Measurements from ENCODE around the gene PRR33. TPM values are rescaled to one million over a fixed set of nuclear protein-coding genes. Genes with fewer than 3 reads are reported as not detected.
A peak's percentile ranks its signal among the peaks of the same experiment; 100 is the strongest.
"Not testable (repeated sequence)": the region's sequence is repeated elsewhere in the genome, so short reads cannot be mapped to it uniquely, and the experiment has no call there.

PRR33 gene
- total RNA-seq, 2 donors from 2014 or later = 0.14 TPM; not detected in 1

- peak; percentile 95 for DNase-seq (ENCODE audit: low spot score)
- intact Hi-C loops (cut with DNase I) = loop anchor here (5.0 to 10.0 kb wide), 4 partner anchors 35 to 1040 kb away; partner anchors contain the start of genes POLR2L (in 1 of the 2), TNNT3 (in 1 of the 2) and TSPAN4 (in 1 of the 2)
Measured at GRCh38 chr11:1882265-1883238, 9.1 kb downstream of the PRR33 start.

GRCh38 chr11:1881442-1882264 is 10.0 kb downstream of the PRR33 start:
- peak; percentile 82 for DNase-seq (ENCODE audit: low spot score)
- intact Hi-C loops (cut with DNase I) = loop anchor here (5.0 to 10.0 kb wide), 4 partner anchors 36 to 1039 kb away; partner anchors contain the start of genes POLR2L (in 1 of the 2), TNNT3 (in 1 of the 2) and TSPAN4 (in 1 of the 2)

DNA sequence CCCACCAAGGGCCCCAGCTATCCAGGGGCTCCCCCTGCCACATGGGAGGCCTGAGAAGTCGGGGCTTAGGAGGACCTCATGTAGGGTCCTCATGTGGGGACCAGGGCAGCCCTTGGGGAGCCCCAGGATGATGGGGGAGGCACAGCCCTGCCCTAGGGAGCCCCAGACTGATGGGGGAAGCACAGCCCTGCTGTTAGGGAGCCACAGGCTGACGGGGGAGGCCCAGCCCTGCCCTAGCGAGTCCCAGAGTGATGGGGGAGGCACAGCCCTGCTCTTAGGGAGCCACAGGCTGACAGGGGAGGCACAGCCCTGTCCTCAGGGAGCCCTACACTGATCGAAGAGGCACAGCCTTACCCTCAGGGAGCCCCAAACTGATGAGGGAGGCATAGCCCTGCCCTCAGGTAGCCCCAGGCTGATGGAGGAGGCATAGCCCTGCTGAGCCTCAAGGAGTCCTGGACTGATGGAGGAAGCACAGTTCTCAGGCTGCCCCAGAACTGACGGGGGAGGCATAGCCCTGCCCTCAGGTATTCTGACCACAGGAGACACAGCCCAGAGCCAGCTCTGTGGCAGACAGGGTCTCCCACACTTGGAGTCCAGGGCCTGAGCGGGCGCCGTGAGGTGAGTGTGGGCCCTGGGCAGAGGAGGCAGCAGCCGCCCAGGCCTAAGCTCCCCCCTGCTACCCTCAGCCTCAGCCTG is 10.8 kb downstream of the PRR33 start:
- peak; percentile 69 for DNase-seq (ENCODE audit: low spot score)
- intact Hi-C loops (cut with DNase I) = loop anchor here (5.0 to 10.0 kb wide), 4 partner anchors 36 to 1039 kb away; partner anchors contain the start of genes POLR2L (in 1 of the 2), TNNT3 (in 1 of the 2) and TSPAN4 (in 1 of the 2)

DNA sequence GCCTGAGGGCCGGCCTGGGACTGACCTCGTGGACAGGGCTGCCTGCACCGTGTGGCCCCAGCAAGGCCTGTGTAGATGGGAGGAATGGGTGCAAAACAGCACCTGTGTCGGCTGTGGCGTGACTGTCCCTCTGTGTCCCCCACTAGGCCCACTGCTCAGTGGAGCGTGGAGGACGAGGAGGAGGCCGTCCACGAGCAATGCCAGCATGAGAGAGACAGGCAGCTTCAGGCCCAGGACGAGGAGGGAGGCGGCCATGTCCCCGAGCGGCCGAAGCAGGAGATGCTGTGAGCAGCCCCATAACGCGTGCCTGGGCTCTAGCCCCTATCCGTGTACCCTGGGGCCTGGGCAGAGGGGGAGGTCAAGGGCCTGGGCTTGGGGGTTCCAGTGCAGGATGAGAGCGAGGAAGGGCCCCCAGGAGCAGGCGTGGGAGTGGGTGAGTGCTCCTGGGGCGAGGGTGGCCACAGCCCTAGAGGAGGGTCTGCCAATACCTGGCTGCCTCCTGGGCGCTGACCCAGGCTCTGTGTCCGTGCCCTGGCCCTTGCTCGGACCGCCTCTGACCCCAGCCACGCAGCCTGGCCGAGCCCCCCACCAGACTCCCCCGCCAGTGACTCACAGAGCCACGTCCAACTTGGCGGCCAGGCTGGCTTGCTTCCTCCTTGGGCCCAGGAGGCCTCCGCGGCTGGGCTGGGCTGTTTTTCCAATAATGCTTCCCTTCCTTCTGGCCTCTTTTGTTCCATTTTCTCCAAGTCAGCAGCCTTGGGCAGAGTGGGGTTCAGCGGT is 11.6 kb downstream of the PRR33 start:
- peak; percentile 95 for DNase-seq (ENCODE audit: low spot score)
- intact Hi-C loops (cut with DNase I) = loop anchor here (5.0 to 10.0 kb wide), 4 partner anchors 37 to 1038 kb away; partner anchors contain the start of genes POLR2L (in 1 of the 2), TNNT3 (in 1 of the 2) and TSPAN4 (in 1 of the 2)

DNA sequence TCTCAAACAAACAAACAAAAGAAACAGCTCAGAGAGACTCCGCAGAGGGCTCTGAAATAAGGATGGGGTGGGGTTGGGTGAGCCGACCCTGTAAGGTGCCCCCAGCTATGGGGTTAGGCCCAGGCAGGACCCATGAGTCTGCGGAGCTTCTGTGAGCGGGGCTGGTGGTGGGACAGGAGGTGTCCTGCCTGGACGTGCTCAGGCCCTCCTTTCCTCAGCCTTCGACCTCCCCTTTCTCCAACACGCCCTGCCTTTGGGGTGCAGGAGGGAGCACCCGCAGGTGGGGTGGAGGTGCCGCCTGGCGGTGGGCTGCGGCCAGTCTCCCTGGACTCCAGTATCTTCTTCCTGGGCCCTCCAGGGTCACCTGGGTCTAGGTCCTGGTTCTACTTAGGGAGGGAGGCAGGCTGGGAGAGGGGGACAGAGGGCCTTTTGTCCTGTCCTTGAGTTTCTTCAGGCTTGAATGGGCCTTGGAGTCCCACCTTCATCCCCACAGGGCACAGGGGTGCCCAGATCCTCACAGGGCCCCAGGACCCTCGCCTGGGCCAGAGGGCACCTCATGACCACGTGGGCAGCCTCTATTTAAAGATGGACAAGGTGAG is 12.3 kb downstream of the PRR33 start:
- intact Hi-C loops (cut with DNase I) = no loop called here
- peak; percentile 72 for DNase-seq (ENCODE audit: low spot score)

DNA sequence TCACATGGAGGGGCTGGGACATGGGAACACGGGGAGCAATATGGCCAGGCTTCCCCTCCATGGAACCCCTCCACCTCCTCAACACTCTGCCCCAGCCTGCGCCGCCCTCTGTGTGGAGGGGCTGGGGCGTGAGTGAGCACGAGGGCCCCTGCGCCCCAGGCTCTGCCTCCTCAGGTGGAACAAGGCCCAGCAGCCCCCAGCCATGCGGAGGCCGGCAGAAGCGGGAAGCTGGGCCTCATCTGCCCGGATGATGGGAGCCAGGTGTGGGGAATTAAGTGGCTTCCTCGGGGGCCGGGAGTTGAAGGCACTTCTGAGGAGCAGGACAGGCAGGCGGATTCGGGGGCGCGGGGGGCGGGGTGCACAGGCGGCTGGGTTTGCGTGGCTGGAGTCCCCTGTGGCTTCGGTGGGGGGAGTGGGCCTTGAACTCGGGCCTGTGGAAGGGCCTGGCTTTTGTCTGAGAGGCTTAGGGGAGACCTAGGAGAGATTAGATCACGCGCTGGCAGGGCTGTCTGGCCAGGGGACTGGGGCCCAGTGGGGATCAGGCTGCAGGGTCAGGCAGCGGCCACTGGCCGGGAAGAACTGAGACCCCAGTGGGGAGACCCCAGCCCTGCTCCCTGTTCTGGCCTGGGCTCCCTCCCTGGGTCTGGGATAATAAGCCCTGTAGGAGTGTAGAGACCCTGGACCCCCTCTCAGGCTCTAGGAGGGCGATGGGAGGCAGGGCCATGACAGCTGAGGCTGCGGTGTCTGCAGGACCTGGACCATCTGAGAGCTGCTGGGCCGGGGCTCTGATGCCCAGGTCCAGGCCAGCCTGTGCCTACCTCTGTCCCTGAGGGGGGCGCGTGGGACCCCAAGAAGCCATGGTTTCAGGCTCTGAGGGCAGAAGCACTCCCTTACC is 13.3 kb downstream of the PRR33 start:
- DNase-seq (ENCODE audit: low spot score) = peak; percentile 83
- intact Hi-C loops (cut with DNase I) = no loop called here

DNA sequence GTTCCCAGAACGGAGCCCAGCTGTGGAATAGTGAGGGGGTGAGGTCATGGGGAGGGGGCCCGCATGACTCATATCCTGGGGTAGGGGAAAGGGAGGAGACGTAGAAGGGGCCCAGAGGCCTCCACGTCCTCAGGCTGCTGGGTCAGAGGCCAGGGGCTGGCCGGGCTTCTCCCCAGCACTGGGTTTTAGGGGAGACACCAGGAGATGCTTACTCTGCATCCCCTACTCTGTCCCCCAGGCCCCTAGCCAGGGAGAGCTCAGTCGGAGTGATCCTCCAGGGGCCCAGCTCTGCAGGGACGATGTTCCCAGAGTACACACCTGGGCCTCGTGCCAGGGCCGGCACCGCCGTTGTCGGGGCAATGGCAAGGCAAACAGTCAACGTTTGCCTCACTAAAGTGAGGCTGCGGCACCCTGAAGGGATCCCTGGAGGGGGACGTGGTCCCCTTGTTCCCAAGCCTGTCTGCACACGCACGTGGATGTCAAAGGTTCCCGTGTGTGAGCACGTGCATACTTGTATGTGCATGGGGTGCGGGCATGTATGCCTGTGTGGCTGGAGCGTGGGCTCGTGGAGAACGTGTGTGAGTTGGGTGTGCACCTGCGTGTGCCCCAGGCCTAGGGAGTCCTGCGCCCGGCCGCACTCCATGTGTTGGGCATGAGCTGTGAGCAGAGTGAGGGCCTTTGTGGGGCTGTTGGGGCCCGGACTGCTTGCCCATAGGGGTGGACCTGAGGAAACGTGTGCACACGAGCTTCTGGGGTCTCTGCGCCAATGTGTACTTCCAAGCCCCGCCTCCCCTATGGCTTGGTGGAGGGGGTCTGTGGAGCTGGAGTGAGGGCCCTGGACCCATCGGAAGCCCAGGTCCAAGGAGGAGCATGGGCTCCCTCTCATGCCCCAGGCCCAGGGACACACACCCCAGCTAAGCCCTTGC is 14.2 kb downstream of the PRR33 start:
- intact Hi-C loops (cut with DNase I) = no loop called here
- DNase-seq (ENCODE audit: low spot score) = peak; percentile 92

DNA sequence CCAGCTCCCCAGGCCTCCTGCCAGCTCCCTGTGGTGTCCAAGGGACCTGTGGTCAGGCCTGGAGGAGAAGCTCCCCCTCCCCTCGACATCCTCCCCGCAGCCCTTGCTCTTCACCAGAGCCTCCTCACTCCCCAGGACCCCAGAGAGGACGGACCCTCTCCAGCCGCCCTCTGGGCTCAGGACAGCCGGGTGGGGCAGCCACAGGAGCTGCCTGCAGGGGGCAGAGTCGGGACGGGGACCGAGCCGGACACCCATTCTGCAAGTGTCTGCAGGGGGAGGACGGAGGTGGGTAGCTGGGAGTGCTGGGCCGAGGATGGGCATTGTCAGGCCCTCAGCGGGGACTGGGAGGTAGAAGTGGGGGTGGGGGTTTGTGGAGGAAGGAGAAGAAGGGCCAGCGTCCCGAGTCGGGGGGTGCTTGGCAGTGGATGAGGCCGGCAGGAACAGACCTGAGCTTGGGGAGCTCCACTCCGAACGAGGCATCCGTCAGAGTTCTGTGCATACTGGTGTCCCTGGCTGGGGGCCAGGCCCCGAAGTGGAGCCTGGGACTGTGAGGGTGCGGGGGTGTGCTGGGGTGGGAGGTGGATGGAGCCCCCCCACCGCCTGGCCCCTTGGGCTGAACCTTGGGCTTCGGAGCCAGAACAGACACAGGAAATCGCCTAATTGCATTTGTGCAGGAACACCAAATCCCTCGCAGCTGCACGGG is 15.2 kb downstream of the PRR33 start:
- intact Hi-C loops (cut with DNase I) = no loop called here
- peak; percentile 85 for DNase-seq (ENCODE audit: low spot score)

DNA sequence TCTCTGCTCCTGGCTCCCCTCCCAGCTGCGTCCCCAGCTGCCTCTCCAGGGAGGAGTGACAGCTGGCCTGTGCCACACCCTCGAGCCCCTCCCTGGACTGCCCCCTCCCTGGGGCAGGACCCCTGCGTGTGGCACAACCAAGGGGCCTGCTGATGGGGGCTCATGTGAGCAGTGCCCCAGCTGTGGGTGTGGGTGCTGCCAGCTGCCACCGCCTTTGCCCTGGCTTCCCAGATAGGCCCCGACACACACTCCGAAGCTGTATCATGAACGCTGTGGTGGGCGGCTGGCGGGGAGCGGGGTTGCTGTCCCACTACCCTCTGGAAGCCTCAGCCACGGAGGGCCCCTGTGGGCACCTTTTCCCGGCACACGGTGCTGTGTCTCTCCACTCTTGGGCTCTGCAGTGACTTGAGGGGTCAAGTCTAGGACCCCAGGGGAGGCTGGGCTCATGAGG is 15.8 kb downstream of the PRR33 start:
- intact Hi-C loops (cut with DNase I); DNase-seq (ENCODE audit: low spot score): not testable (repeated sequence)

GRCh38 chr11:1875093-1875850 is 16.4 kb downstream of the PRR33 start:
- intact Hi-C loops (cut with DNase I) = no loop called here
- peak; percentile 78 for DNase-seq (ENCODE audit: low spot score)

DNA sequence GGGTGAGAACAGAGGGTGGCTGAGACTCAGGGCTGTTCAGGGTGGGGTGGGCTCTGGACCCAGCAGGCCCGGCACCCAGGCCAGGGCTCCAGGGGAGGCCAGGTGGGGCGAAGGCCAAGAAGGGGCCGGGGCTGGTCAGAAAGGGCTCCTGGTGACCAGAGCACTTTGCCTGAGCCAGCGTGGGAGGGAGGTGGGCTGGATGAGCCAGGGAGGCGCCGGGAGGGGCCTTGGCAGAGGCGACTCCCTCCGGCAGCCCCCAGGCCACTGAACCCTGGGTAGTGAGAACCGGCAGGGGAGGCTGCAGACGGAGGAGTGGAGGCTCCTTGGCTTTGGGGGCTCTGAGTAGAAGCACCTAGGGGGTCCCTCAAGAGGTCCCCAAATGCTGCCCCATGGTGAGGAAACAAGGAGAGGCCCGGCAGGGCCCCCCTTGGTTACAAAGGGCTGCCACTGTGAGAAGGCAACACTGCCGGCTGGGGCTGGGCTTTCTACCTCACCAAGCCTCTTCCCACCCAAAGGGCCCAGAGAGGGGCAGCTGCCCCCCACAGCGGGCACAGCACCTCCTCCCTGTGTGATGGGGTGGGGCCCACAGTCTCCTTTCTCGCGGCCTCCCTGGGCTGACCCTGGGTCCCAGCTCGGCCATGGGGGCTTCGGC is 17.1 kb downstream of the PRR33 start:
- intact Hi-C loops (cut with DNase I) = not testable (repeated sequence)
- DNase-seq (ENCODE audit: low spot score) = peak; percentile 82

- intact Hi-C loops (cut with DNase I); DNase-seq (ENCODE audit: low spot score): not testable (repeated sequence)
Measured at GRCh38 chr11:1873813-1874150, 17.9 kb downstream of the PRR33 start.

DNA sequence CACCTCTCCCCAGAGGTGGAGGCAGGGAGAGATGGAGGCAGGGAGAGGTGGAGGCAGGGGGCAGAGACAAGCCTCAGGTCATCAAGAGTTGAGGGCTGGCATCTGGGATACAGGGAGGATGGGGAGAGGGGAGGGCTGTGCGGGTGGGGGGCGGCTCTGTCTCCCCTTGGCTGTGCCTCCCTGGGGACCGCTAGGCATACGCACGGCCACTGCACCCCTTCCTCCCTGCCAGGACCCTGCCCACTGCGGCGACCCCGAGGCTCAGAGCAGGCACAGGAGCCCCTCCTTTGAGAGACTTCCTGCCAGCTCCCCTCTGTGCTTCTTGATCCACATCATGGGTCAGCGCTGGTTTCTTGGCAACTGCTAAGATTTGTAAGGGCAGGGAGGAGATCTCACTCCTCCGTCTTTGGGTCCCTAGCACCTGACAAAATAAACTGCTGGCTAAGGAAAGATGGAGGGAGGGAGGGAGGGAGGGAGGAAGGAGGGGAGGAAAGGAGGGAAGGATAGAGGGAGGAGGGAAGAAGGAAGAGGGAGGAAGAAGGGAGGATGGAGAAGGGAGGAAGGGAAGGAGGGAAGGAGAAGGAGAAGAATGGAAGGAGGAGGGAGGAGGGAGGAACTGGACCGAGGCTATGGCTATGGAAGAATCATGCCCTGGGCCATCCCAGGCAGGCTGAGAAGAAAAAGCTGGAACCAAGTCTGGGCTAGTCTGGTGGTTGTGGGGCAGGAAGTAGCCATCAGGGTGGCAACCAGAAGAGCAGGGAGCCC is 18.5 kb downstream of the PRR33 start:
- intact Hi-C loops (cut with DNase I) = no loop called here
- DNase-seq (ENCODE audit: low spot score) = peak; percentile 83
